ENCODE measurements around the gene NSMCE1. TPM values are rescaled to one million over a fixed set of nuclear protein-coding genes. Genes with fewer than 3 reads are reported as not detected.

The NSMCE1 gene
- total RNA-seq, 1 experiment from 2014 or later: 106 TPM

GRCh38 chr16:27175888-27176287 lies 92.7 kb downstream of the NSMCE1 start:
- Mint-ChIP-seq H3K9me3 (ENCODE audit: unreplicated experiment) (no peaks in the 10 kb centered on the region), H3K27ac (ENCODE audit: low read depth, unreplicated experiment) (no peak overlapping the region), H3K4me3 (ENCODE audit: unreplicated experiment) (no peak overlapping the region), H3K36me3 (ENCODE audit: insufficient read depth, unreplicated experiment) (peaks cover 6% of the 10 kb centered on the region), H3K4me1 (ENCODE audit: insufficient read depth, unreplicated experiment) (peaks cover 4% of the 10 kb centered on the region), H3K27me3 (ENCODE audit: insufficient read depth, unreplicated experiment) (peaks cover 6% of the 10 kb centered on the region)
- ChIA-PET POLR2A (interaction anchor here (0.9 kb wide), 1 partner anchor 28 kb away, joined by 3 read pairs; the partner anchor contains the start of gene KDM8), CTCF (interaction anchor here (0.7 to 1.4 kb wide), 2 partner anchors 72 to 192 kb away, joined by 3 to 4 read pairs; no protein-coding TSS in a partner anchor)
- DNase-seq (ENCODE audit: unreplicated experiment): no peak
- TF ChIP-seq CTCF (IDR thresholded peaks at IDR 0.05; ENCODE audit: unreplicated experiment): no peak
- BruUV-seq (replicated peaks): no TSS peak
- intact Hi-C loops (cut with micrococcal nuclease): loop anchor here (2.0 kb wide), 1 partner anchor 27 kb away; the partner anchor contains the start of gene KDM8

Other genes with a start within 250 kb of the NSMCE1 start
- not detected in 2 replicates for gene C16orf82, start 201.8 kb downstream of the NSMCE1 start, total RNA-seq (2022)
- 3.7 and 4.1 TPM in 2 replicates for gene KDM8, start 65.2 kb downstream of the NSMCE1 start, total RNA-seq (2022)
- 50.4 and 51.9 TPM in 2 replicates for gene IL4R, start 45.2 kb upstream of the NSMCE1 start, total RNA-seq (2022)
- gene IL21R, start 133.4 kb upstream of the NSMCE1 start, total RNA-seq (2022): 0.15 and 0.21 TPM in 2 replicates

All from MCF 10A (cell line).